Liver (tissue), 9 donors: Measurements from ENCODE around the gene CLIC5. TPM values are rescaled to one million over a fixed set of nuclear protein-coding genes. Genes with fewer than 3 reads are reported as not detected.

Source experiments
- DNase-seq: peaks from one replicate; pipeline ENCODE4 v3.0.0-alpha.2; 2017; ENCODE audit warnings: low spot score
- H3K27ac ChIP-seq, 2 donors: one replicate each; pipeline ENCODE4 v1.7.0; 2013; ENCODE audit warnings: inconsistent platforms in 2 of 2, low read length in 2 of 2, control low read depth in 1 of 2, low read depth in 1 of 2, mild to moderate bottlenecking in 1 of 2
- H3K27me3 ChIP-seq, 4 donors: one replicate each; pipeline versions ENCODE4 v1.6.1 to v1.7.0; 2013; ENCODE audit warnings: low read length in 3 of 4, inconsistent platforms in 1 of 4, mild to moderate bottlenecking in 1 of 4, moderate library complexity in 1 of 4; ENCODE audit not compliant: control insufficient read depth in 4 of 4, insufficient read depth in 4 of 4
- H3K36me3 ChIP-seq, 4 donors: one replicate each; pipeline versions ENCODE4 v1.6.1 to v1.7.0; 2013; ENCODE audit warnings: low read length in 3 of 4, mild to moderate bottlenecking in 3 of 4, low read depth in 1 of 4, moderate library complexity in 1 of 4; ENCODE audit not compliant: control insufficient read depth in 4 of 4, insufficient read depth in 3 of 4
- H3K4me1 ChIP-seq, 4 donors: one replicate each; pipeline versions ENCODE4 v1.6.1 to v1.7.0; 2013; ENCODE audit warnings: low read length in 3 of 4, mild to moderate bottlenecking in 3 of 4, moderate library complexity in 1 of 4; ENCODE audit not compliant: control insufficient read depth in 4 of 4, insufficient read depth in 4 of 4
- H3K4me3 ChIP-seq, 3 donors: one replicate each; pipeline versions ENCODE4 v1.6.1 to v1.7.0; 2013; ENCODE audit warnings: low read length in 3 of 3, control low read depth in 1 of 3, low read depth in 1 of 3, mild to moderate bottlenecking in 1 of 3
- H3K9ac ChIP-seq, 2 donors: one replicate each; pipeline ENCODE4 v1.7.0; 2013; ENCODE audit warnings: low read length in 2 of 2, mild to moderate bottlenecking in 2 of 2, moderate library complexity in 2 of 2, control low read depth in 1 of 2, low read depth in 1 of 2
- H3K9me3 ChIP-seq, 4 donors: one replicate each; pipeline versions ENCODE4 v1.6.1 to v1.7.0; 2013; ENCODE audit warnings: low read length in 3 of 4; ENCODE audit not compliant: control insufficient read depth in 4 of 4
- ATF3 ChIP-seq: IDR thresholded peaks from 2 replicates; pipeline ENCODE4 v1.6.1; 2016; ENCODE audit warnings: antibody characterized with exemption
- EGR1 ChIP-seq, 2 donors: IDR thresholded peaks; 2 replicates each; pipeline ENCODE4 v1.6.1; 2016 to 2018; ENCODE audit warnings: antibody characterized with exemption in 2 of 2, low read depth in 2 of 2
- FOXA1 ChIP-seq: IDR thresholded peaks from 2 replicates; pipeline ENCODE4 v1.6.1; 2016; ENCODE audit warnings: antibody characterized with exemption
- FOXA2 ChIP-seq: IDR thresholded peaks from 2 replicates; pipeline ENCODE4 v1.6.1; 2016; ENCODE audit warnings: antibody characterized with exemption
- GABPA ChIP-seq, 2 donors: IDR thresholded peaks in 1 of 2; conservative IDR thresholded peaks in 1 of 2; 2 replicates each; pipeline ENCODE4 v1.6.1; 2016; ENCODE audit warnings: antibody characterized with exemption in 2 of 2, mild to moderate bottlenecking in 1 of 2, moderate library complexity in 1 of 2
- HNF4A ChIP-seq, 2 donors: conservative IDR thresholded peaks; 2 replicates each; pipeline ENCODE4 v1.6.1; 2016; ENCODE audit warnings: antibody characterized with exemption in 2 of 2, mild to moderate bottlenecking in 2 of 2
- HNF4G ChIP-seq: IDR thresholded peaks from 2 replicates; pipeline ENCODE4 v1.6.1; 2016; ENCODE audit warnings: antibody characterized with exemption
- JUND ChIP-seq, 2 donors: IDR thresholded peaks; 2 replicates each; pipeline ENCODE4 v1.6.1; 2016; ENCODE audit warnings: antibody characterized with exemption in 2 of 2
- NR2F2 ChIP-seq: IDR thresholded peaks from 2 replicates; pipeline ENCODE4 v1.6.1; 2016; ENCODE audit warnings: antibody characterized with exemption
- RAD21 ChIP-seq, 2 donors: IDR thresholded peaks; 2 replicates each; pipeline ENCODE4 v1.6.1; 2016; ENCODE audit warnings: antibody characterized with exemption in 2 of 2, mild to moderate bottlenecking in 2 of 2
- RXRA ChIP-seq, 2 donors: IDR thresholded peaks; 2 replicates each; pipeline ENCODE4 v1.6.1; 2017 to 2018; ENCODE audit warnings: antibody characterized with exemption in 2 of 2, mild to moderate bottlenecking in 1 of 2
- SP1 ChIP-seq: IDR thresholded peaks from 2 replicates; pipeline ENCODE4 v1.6.1; 2018; ENCODE audit warnings: antibody characterized with exemption, mild to moderate bottlenecking
- TAF1 ChIP-seq: conservative IDR thresholded peaks from 2 replicates; pipeline ENCODE4 v1.6.1; 2016; ENCODE audit warnings: antibody characterized with exemption, mild to moderate bottlenecking
- YY1 ChIP-seq: IDR thresholded peaks from 2 replicates; pipeline ENCODE4 v1.6.1; 2016; ENCODE audit warnings: antibody characterized with exemption, mild to moderate bottlenecking
- ZBTB33 ChIP-seq: IDR thresholded peaks from 2 replicates; pipeline ENCODE4 v1.6.1; 2016; ENCODE audit warnings: antibody characterized with exemption
- WGBS: extraction: QIAGEN DNeasy Blood & Tissue Kit; methylation state at CpG from one replicate; pipeline ENCODE4 v1.1.7; 2013; 5-methylcytosine and 5-hydroxymethylcytosine counted together
- polyA plus RNA-seq, 2 donors: library from polyadenylated mRNA; stranded (reverse) in 1 of 2; unstranded in 1 of 2; fragments of 200-250 nt in 1 of 2; fragments of >200 nt in 1 of 2; fragmentation: Nextera tagmentation in 1 of 2; extraction: Ambion mirVana in 1 of 2; gene quantifications; one replicate each; pipeline versions ENCODE4 v1.2.1 to v1.2.3, GENCODE V29; 2013 to 2015
- total RNA-seq, 2 donors: library from RNA; depleted of rRNA; stranded (reverse); fragments of >200 nt; gene quantifications; one replicate each; pipeline ENCODE4 v1.2.3, GENCODE V29; 2014
- TF ChIP-seq, protein P1 (sequence below): IDR thresholded peaks from 2 replicates; pipeline ENCODE4 v1.6.1; 2016; ENCODE audit warnings: antibody characterized with exemption
- TF ChIP-seq, protein P2 (sequence below): IDR thresholded peaks from 2 replicates; pipeline ENCODE4 v1.6.1; 2016; ENCODE audit warnings: antibody characterized with exemption, mild to moderate bottlenecking
- TF ChIP-seq, protein P3 (sequence below): fragments of 150-350 bp; IDR thresholded peaks from 2 replicates; pipeline ENCODE4 v1.5.1; 2017; ENCODE audit warnings: improper control_type of control experiment, low read depth, low read length; ENCODE audit not compliant: missing input control
- donor health status: healthy.
- donor health status: healthy.
- donor health status: healthy.
- donor health status: healthy.
- donor health status: healthy.

CLIC5 gene
- total and polyA plus RNA-seq, 4 donors, result 0.05 to 0.33 (median 0.14) TPM

- TF ChIP-seq HNF4A (conservative IDR thresholded peaks at IDR 0.05), result no peak
Measured at GRCh38 chr6:45916692-45917091, 99.0 kb downstream of the CLIC5 start (continued).

DNA sequence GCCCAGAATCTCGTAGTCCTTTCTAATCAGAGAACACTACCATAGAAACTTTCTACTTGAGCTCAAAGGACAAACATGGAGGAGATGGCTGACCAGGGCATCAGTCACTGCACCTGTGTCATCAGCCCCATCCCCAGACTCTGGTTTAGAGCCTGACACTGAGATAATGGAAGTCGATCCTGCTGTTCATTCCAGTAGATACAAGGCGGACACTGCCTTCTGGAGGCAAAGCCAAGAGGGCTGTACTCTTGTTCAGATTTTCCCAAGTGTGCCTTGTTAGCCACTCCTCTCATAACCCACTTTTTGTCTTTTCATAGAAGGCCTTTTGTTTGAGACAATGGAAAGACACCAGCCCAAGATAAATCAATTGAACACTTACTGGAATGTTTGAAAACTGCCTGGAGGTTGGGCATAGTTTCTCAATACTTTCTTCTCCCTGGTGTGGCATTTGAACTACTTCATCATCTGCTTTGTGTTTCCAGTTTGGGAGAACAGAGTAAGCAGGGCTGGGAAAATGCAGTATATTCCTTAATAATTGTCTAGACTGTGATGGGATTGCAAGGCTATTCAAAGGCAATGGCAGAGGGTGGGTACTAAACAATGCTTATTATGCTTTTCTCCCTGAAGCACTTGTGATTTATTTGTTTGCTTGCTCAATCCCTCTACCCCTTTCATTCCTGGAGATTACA, 99.7 kb downstream of the CLIC5 start:
- TF ChIP-seq FOXA1, result no peak
- no peak for TF ChIP-seq GABPA (IDR thresholded peaks at IDR 0.05 in 1 of 2, conservative IDR thresholded peaks at IDR 0.05 in 1 of 2)
- TF ChIP-seq FOXA2, result no peak
- no peak for TF ChIP-seq NR2F2
- TF ChIP-seq SP1, result no peak
- no peak for TF ChIP-seq ZBTB33
- TF ChIP-seq, protein P1, sequence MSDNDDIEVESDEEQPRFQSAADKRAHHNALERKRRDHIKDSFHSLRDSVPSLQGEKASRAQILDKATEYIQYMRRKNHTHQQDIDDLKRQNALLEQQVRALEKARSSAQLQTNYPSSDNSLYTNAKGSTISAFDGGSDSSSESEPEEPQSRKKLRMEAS, result no peak
- TF ChIP-seq JUND (IDR thresholded peaks at IDR 0.05), result no peak
- TF ChIP-seq YY1, result no peak
- TF ChIP-seq, protein P2, sequence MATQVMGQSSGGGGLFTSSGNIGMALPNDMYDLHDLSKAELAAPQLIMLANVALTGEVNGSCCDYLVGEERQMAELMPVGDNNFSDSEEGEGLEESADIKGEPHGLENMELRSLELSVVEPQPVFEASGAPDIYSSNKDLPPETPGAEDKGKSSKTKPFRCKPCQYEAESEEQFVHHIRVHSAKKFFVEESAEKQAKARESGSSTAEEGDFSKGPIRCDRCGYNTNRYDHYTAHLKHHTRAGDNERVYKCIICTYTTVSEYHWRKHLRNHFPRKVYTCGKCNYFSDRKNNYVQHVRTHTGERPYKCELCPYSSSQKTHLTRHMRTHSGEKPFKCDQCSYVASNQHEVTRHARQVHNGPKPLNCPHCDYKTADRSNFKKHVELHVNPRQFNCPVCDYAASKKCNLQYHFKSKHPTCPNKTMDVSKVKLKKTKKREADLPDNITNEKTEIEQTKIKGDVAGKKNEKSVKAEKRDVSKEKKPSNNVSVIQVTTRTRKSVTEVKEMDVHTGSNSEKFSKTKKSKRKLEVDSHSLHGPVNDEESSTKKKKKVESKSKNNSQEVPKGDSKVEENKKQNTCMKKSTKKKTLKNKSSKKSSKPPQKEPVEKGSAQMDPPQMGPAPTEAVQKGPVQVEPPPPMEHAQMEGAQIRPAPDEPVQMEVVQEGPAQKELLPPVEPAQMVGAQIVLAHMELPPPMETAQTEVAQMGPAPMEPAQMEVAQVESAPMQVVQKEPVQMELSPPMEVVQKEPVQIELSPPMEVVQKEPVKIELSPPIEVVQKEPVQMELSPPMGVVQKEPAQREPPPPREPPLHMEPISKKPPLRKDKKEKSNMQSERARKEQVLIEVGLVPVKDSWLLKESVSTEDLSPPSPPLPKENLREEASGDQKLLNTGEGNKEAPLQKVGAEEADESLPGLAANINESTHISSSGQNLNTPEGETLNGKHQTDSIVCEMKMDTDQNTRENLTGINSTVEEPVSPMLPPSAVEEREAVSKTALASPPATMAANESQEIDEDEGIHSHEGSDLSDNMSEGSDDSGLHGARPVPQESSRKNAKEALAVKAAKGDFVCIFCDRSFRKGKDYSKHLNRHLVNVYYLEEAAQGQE, result no peak
- no peak for TF ChIP-seq RAD21 (IDR thresholded peaks at IDR 0.05)
- no peak for TF ChIP-seq ATF3
- no peak for TF ChIP-seq RXRA (IDR thresholded peaks at IDR 0.05)
- TF ChIP-seq HNF4G, result no peak
- TF ChIP-seq TAF1, result no peak
- TF ChIP-seq, protein P3, sequence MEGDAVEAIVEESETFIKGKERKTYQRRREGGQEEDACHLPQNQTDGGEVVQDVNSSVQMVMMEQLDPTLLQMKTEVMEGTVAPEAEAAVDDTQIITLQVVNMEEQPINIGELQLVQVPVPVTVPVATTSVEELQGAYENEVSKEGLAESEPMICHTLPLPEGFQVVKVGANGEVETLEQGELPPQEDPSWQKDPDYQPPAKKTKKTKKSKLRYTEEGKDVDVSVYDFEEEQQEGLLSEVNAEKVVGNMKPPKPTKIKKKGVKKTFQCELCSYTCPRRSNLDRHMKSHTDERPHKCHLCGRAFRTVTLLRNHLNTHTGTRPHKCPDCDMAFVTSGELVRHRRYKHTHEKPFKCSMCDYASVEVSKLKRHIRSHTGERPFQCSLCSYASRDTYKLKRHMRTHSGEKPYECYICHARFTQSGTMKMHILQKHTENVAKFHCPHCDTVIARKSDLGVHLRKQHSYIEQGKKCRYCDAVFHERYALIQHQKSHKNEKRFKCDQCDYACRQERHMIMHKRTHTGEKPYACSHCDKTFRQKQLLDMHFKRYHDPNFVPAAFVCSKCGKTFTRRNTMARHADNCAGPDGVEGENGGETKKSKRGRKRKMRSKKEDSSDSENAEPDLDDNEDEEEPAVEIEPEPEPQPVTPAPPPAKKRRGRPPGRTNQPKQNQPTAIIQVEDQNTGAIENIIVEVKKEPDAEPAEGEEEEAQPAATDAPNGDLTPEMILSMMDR, result no peak
- no peak for TF ChIP-seq EGR1 (IDR thresholded peaks at IDR 0.05; ENCODE audit: low read depth in 2 of 2)
- TF ChIP-seq HNF4A (conservative IDR thresholded peaks at IDR 0.05), result no peak
- H3K9ac ChIP-seq, result no peak overlapping the region
- no peak overlapping the region for H3K27ac ChIP-seq
- no peaks in the 10 kb centered on the region for H3K4me1 ChIP-seq
- no peak for DNase-seq
- H3K4me3 ChIP-seq, result no peak overlapping the region
- 92% methylated on average over 3 of the region's 3 CpGs for WGBS
- no peaks in the 10 kb centered on the region for H3K36me3 ChIP-seq
- no peaks in the 10 kb centered on the region for H3K9me3 ChIP-seq
- H3K27me3 ChIP-seq, result no peaks in the 10 kb centered on the region
